ENCODE results near the gene ARHGAP10.
"Not testable (repeated sequence)": the region's sequence is repeated elsewhere in the genome, so short reads cannot be mapped to it uniquely, and the experiment has no call there.

The ARHGAP10 gene

GRCh38 chr4:147991543-147992283 is 259.8 kb downstream of the ARHGAP10 start:
- H3K36me3 ChIP-seq (ENCODE audit: control insufficient read depth, insufficient read depth, low read length): no peaks in the 10 kb centered on the region; the same call in 1 of the 2 replicates
- no peak overlapping the region for H3K4me3 ChIP-seq (replicated peaks; ENCODE audit: low read depth, low read length)
- no peak for DNase-seq (ENCODE audit: extremely low read depth, insufficient read length)
- TF ChIP-seq CTCF (IDR thresholded peaks at IDR 0.05; ENCODE audit: insufficient read depth, low read length, poor library complexity, severe bottlenecking): no peak
- no peaks in the 10 kb centered on the region for H3K27me3 ChIP-seq (replicated peaks; ENCODE audit: control insufficient read depth, insufficient read depth, low read length)

GRCh38 chr4:147994076-147994475 is 262.2 kb downstream of the ARHGAP10 start:
- no peaks in the 10 kb centered on the region for H3K27me3 ChIP-seq (replicated peaks; ENCODE audit: control insufficient read depth, insufficient read depth, low read length)
- no peaks in the 10 kb centered on the region; the same call in 1 of the 2 replicates for H3K36me3 ChIP-seq (ENCODE audit: control insufficient read depth, insufficient read depth, low read length)
- no peak for DNase-seq (ENCODE audit: extremely low read depth, insufficient read length)
- TF ChIP-seq CTCF (IDR thresholded peaks at IDR 0.05; ENCODE audit: insufficient read depth, low read length, poor library complexity, severe bottlenecking): no peak
- H3K4me3 ChIP-seq (replicated peaks; ENCODE audit: low read depth, low read length): no peak overlapping the region

GRCh38 chr4:147994491-147995385 is 262.9 kb downstream of the ARHGAP10 start:
- peaks cover 3% of the 10 kb centered on the region for H3K36me3 ChIP-seq (ENCODE audit: control insufficient read depth, insufficient read depth, low read length)
- H3K27me3 ChIP-seq (replicated peaks; ENCODE audit: control insufficient read depth, insufficient read depth, low read length): no peaks in the 10 kb centered on the region
- no peak for TF ChIP-seq CTCF (IDR thresholded peaks at IDR 0.05; ENCODE audit: insufficient read depth, low read length, poor library complexity, severe bottlenecking)
- H3K4me3 ChIP-seq (replicated peaks; ENCODE audit: low read depth, low read length): no peak overlapping the region
- DNase-seq (ENCODE audit: extremely low read depth, insufficient read length): no peak

- Histone ChIP-seq H3K4me3 (replicated peaks; ENCODE audit: low read depth, low read length) (no peak overlapping the region), H3K27me3 (replicated peaks; ENCODE audit: control insufficient read depth, insufficient read depth, low read length) (no peaks in the 10 kb centered on the region), H3K36me3 (ENCODE audit: control insufficient read depth, insufficient read depth, low read length) (peaks cover 3% of the 10 kb centered on the region)
- no peak for TF ChIP-seq CTCF (IDR thresholded peaks at IDR 0.05; ENCODE audit: insufficient read depth, low read length, poor library complexity, severe bottlenecking)
- no peak for DNase-seq (ENCODE audit: extremely low read depth, insufficient read length)
These were observed 265.0 kb downstream of the ARHGAP10 start for GRCh38 chr4:147996859-147997258.

- H3K4me3 ChIP-seq (replicated peaks; ENCODE audit: low read depth, low read length); H3K36me3 ChIP-seq (ENCODE audit: control insufficient read depth, insufficient read depth, low read length); H3K27me3 ChIP-seq (replicated peaks; ENCODE audit: control insufficient read depth, insufficient read depth, low read length); DNase-seq (ENCODE audit: extremely low read depth, insufficient read length): not testable (repeated sequence)
These were observed 268.1 kb downstream of the ARHGAP10 start for GRCh38 chr4:148000038-148000437.

- no peak for DNase-seq (ENCODE audit: extremely low read depth, insufficient read length)
- H3K4me3 ChIP-seq (replicated peaks; ENCODE audit: low read depth, low read length): no peak overlapping the region
- H3K36me3 ChIP-seq (ENCODE audit: control insufficient read depth, insufficient read depth, low read length): peaks cover 3% of the 10 kb centered on the region
- no peak for TF ChIP-seq CTCF (IDR thresholded peaks at IDR 0.05; ENCODE audit: insufficient read depth, low read length, poor library complexity, severe bottlenecking)
- H3K27me3 ChIP-seq (replicated peaks; ENCODE audit: control insufficient read depth, insufficient read depth, low read length): no peaks in the 10 kb centered on the region
These were observed 272.5 kb downstream of the ARHGAP10 start for GRCh38 chr4:148004228-148004857.
